IMR-90 (cell line): ENCODE results near the gene SNX30. TPM values are rescaled to one million over a fixed set of nuclear protein-coding genes. Genes with fewer than 3 reads are reported as not detected.

Experiments
- ATAC-seq: fragments of 200-7000 bp; cut with Tn5 transposase; 2 replicates; pipeline ENCODE4 v1.9.1; 2020; ENCODE audit warnings: low read depth, mild to moderate bottlenecking, moderate library complexity
- BruUV-seq: library from RNA; stranded (reverse); fragments of 400-500 nt; replicated peaks from 2 replicates; lab custom pipeline; 2021; lab: Mats Ljungman, UMichigan
- CTCF ChIA-PET: fragments of 300-600 bp; formaldehyde crosslinking; extraction: SDS; loops from one replicate; lab custom pipeline; 2021; ENCODE audit warnings: antibody characterized with exemption; lab: Yijun Ruan, JAX
- POLR2A ChIA-PET: fragments of 300-600 bp; sonication (Branson Sonifier 250); formaldehyde crosslinking; loops from one replicate; lab custom pipeline; 2022; ENCODE audit warnings: antibody characterized with exemption; ENCODE audit not compliant: unreplicated experiment; lab: Charles Lee
- DNase-seq: peaks from one replicate; pipeline ENCODE4 v3.0.0; 2013
- H2AFZ ChIP-seq: replicated peaks from 2 replicates; pipeline ENCODE3; 2013; ENCODE audit warnings: low read length, mild to moderate bottlenecking; ENCODE audit not compliant: poor library complexity
- H2AK5ac ChIP-seq: 2 replicates; pipeline ENCODE4 v1.6.1; 2013; ENCODE audit warnings: low read depth, low read length, inconsistent platforms
- H2AK9ac ChIP-seq: replicated peaks from 2 replicates; pipeline ENCODE3; 2013; ENCODE audit warnings: mild to moderate bottlenecking, low read depth, low read length, moderate library complexity; ENCODE audit not compliant: poor library complexity
- H2BK120ac ChIP-seq: 2 replicates; pipeline ENCODE4 v1.6.1; 2013; ENCODE audit warnings: low read depth, low read length, inconsistent platforms
- H2BK15ac ChIP-seq: 3 replicates; pipeline ENCODE4 v1.6.1; 2013; ENCODE audit warnings: low read depth, low read length, inconsistent platforms
- H2BK20ac ChIP-seq: 2 replicates; pipeline ENCODE4 v1.6.1; 2013; ENCODE audit warnings: low read depth, mild to moderate bottlenecking, inconsistent platforms, low read length, moderate library complexity
- H2BK5ac ChIP-seq: 2 replicates; pipeline ENCODE4 v1.6.1; 2013; ENCODE audit warnings: mild to moderate bottlenecking, low read depth, low read length, inconsistent platforms; ENCODE audit not compliant: poor library complexity, severe bottlenecking
- H3K14ac ChIP-seq: replicated peaks from 2 replicates; pipeline ENCODE4 v1.6.1; 2013; ENCODE audit warnings: low read depth, low read length, inconsistent platforms
- H3K18ac ChIP-seq: 2 replicates; pipeline ENCODE4 v1.6.1; 2013; ENCODE audit warnings: low read depth, low read length, control low read depth
- H3K23ac ChIP-seq: 2 replicates; pipeline ENCODE4 v1.6.1; 2013; ENCODE audit warnings: low read depth, low read length, inconsistent platforms
- H3K27ac ChIP-seq: 2 replicates; pipeline ENCODE4 v1.5.1; 2013; ENCODE audit warnings: mild to moderate bottlenecking, control low read depth, low read length; ENCODE audit not compliant: insufficient read depth
- H3K27me3 ChIP-seq: 2 replicates; pipeline ENCODE4 v1.6.1; 2013; ENCODE audit warnings: low read length; ENCODE audit not compliant: control insufficient read depth, insufficient read depth
- H3K36me3 ChIP-seq: 2 replicates; pipeline ENCODE4 v1.6.1; 2013; ENCODE audit warnings: low read length, mixed read lengths; ENCODE audit not compliant: control insufficient read depth, insufficient read depth
- H3K4ac ChIP-seq: 2 replicates; pipeline ENCODE4 v1.6.1; 2013; ENCODE audit warnings: low read depth, low read length, inconsistent platforms
- H3K4me1 ChIP-seq: 2 replicates; pipeline ENCODE4 v1.6.1; 2013; ENCODE audit warnings: low read length, mixed read lengths; ENCODE audit not compliant: control insufficient read depth, insufficient read depth
- H3K4me2 ChIP-seq: 2 replicates; pipeline ENCODE4 v1.6.1; 2013; ENCODE audit warnings: low read depth, mild to moderate bottlenecking, control low read depth, low read length, moderate library complexity
- H3K4me3 ChIP-seq: 2 replicates; pipeline ENCODE4 v1.5.1; 2013; ENCODE audit warnings: low read depth, mild to moderate bottlenecking, control low read depth, low read length, moderate library complexity; ENCODE audit not compliant: insufficient read depth
- H3K56ac ChIP-seq: 2 replicates; pipeline ENCODE4 v1.6.1; 2013; ENCODE audit warnings: low read length, inconsistent platforms; ENCODE audit not compliant: insufficient read depth; ENCODE audit errors: extremely low read depth
- H3K79me1 ChIP-seq, 2 experiments: 2 replicates each; pipeline ENCODE4 v1.6.1; 2013; ENCODE audit warnings: low read length in 2 of 2, inconsistent platforms in 1 of 2, low read depth in 1 of 2
- H3K9ac ChIP-seq: 2 replicates; pipeline ENCODE4 v1.6.1; 2013; ENCODE audit warnings: low read depth, low read length, control low read depth
- H3K9me1 ChIP-seq: 2 replicates; pipeline ENCODE4 v1.6.1; 2013; ENCODE audit warnings: low read length, inconsistent platforms; ENCODE audit not compliant: insufficient read depth
- H3K9me3 ChIP-seq: 2 replicates; pipeline ENCODE4 v1.6.1; 2013; ENCODE audit warnings: low read length; ENCODE audit not compliant: control insufficient read depth, insufficient read depth
- H4K20me1 ChIP-seq: 2 replicates; pipeline ENCODE4 v1.6.1; 2013; ENCODE audit warnings: low read length, inconsistent platforms; ENCODE audit not compliant: insufficient read depth
- H4K5ac ChIP-seq: 2 replicates; pipeline ENCODE4 v1.6.1; 2013; ENCODE audit warnings: mild to moderate bottlenecking, low read depth, low read length, control low read depth
- H4K8ac ChIP-seq, 2 experiments: 2 replicates each; pipeline ENCODE4 v1.6.1; 2013; ENCODE audit warnings: low read depth in 2 of 2, low read length in 2 of 2, control low read depth in 1 of 2, inconsistent platforms in 1 of 2
- H4K91ac ChIP-seq: 2 replicates; pipeline ENCODE4 v1.6.1; 2013; ENCODE audit warnings: low read depth, low read length, inconsistent platforms; ENCODE audit not compliant: insufficient read depth
- CEBPB ChIP-seq: IDR thresholded peaks from 2 replicates; pipeline ENCODE4 v1.6.1; 2012; ENCODE audit warnings: low read depth, low read length, improper control_type of control experiment
- CHD1 ChIP-seq: IDR thresholded peaks from 2 replicates; pipeline ENCODE4 v1.6.1; 2012; ENCODE audit warnings: low read depth, low read length, improper control_type of control experiment
- FOS ChIP-seq: fragments of 150-350 bp; IDR thresholded peaks from 2 replicates; pipeline ENCODE4 v1.6.1; 2016; ENCODE audit warnings: low read depth, low read length
- MAFK ChIP-seq: IDR thresholded peaks from 2 replicates; pipeline ENCODE4 v1.6.1; 2012; ENCODE audit warnings: low read depth, low read length, improper control_type of control experiment
- NFE2L2 ChIP-seq: fragments of 150-350 bp; IDR thresholded peaks from 2 replicates; pipeline ENCODE4 v1.6.1; 2016; ENCODE audit warnings: low read depth, mild to moderate bottlenecking, low read length
- POLR2A ChIP-seq: IDR thresholded peaks from 2 replicates; pipeline ENCODE4 v1.6.1; 2012; ENCODE audit warnings: mild to moderate bottlenecking, low read depth, low read length
- RAD21 ChIP-seq: IDR thresholded peaks from 2 replicates; pipeline ENCODE4 v1.6.1; 2012; ENCODE audit warnings: low read length, improper control_type of control experiment
- RCOR1 ChIP-seq: IDR thresholded peaks from 2 replicates; pipeline ENCODE4 v1.6.1; 2012; ENCODE audit warnings: mild to moderate bottlenecking, low read length, improper control_type of control experiment; ENCODE audit not compliant: insufficient replicate concordance
- RFX5 ChIP-seq: IDR thresholded peaks from 2 replicates; pipeline ENCODE4 v1.8.0; 2012; ENCODE audit warnings: low read depth, mild to moderate bottlenecking, low read length, moderate library complexity
- SMC3 ChIP-seq: fragments of 150-350 bp; IDR thresholded peaks from 2 replicates; pipeline ENCODE4 v1.6.1; 2016; ENCODE audit warnings: low read depth, mild to moderate bottlenecking, antibody characterized with exemption, low read length, moderate library complexity
- WGBS, 2 experiments: methylation state at CpG; one replicate each; pipeline versions ENCODE4 v1.1.5 to v1.1.7; 2013; ENCODE audit warnings: missing lambda C conversion rate in 2 of 2; ENCODE audit not compliant: insufficient read length in 1 of 2; ENCODE audit errors: extremely low coverage in 2 of 2; 5-methylcytosine and 5-hydroxymethylcytosine counted together
- dilution Hi-C: fragments of 300-500 bp; cut with HindIII; formaldehyde crosslinking; loops from one replicate; pipeline ENCODE4 v1.14.3; 2018; ENCODE audit warnings: low sequenced_read_pairs; ENCODE audit not compliant: unreplicated experiment
- in situ Hi-C: fragments of 300-500 bp; cut with MboI; formaldehyde crosslinking; loops from 3 replicates; pipeline ENCODE4 v1.14.3; 2019; ENCODE audit warnings: low sequenced_read_pairs, inconsistent platforms, mixed read lengths
- intact Hi-C: fragments of 100-400 bp; cut with micrococcal nuclease; formaldehyde crosslinking; loops from 2 replicates; pipeline ENCODE4 v1.10.0; 2022
- polyA plus RNA-seq, 3 experiments: library from polyadenylated mRNA; depleted of rRNA; stranded (reverse); fragments of >200 nt; gene quantifications; 2 replicates each; pipeline ENCODE4 v1.2.3, GENCODE V29; 2012; ENCODE audit warnings: low replicate concordance in 1 of 3
- total RNA-seq: library from RNA; depleted of rRNA; stranded (reverse); fragments of >200 nt; gene quantifications from 2 replicates; pipeline ENCODE4 v1.2.3, GENCODE V29; 2012
- TF ChIP-seq, protein P1 (sequence below): conservative IDR thresholded peaks from 2 replicates; pipeline ENCODE4 v1.5.1; 2012; ENCODE audit warnings: mild to moderate bottlenecking, low read depth, low read length, improper control_type of control experiment
- TF ChIP-seq, protein P2 (sequence below): fragments of 150-350 bp; IDR thresholded peaks from 2 replicates; pipeline ENCODE4 v1.6.1; 2017; ENCODE audit warnings: mild to moderate bottlenecking, antibody characterized with exemption, low read length, low read depth

The SNX30 gene
- total and polyA plus RNA-seq, 2 of the 4 experiments (the other 2 are of a cell fraction) = 8.0 to 18.8 TPM

DNA sequence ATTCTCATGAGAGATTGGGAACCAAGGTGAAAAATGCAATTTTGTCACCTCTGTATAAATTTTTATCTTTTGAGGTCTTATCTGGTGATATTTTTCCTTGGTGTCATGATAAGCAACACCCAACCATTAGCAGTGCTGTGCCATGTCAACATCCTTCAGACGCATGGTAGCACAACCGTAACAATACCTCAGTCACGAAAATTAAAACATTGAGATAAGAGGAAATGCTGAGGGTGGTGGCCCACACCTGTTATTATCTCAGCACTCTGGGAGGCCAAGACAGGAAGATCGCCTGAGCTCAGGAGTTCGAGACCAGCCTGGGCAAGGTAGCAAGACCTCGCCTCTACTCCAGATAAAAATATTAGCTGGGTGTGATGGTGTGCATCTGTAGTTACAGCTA is 107.4 kb downstream of the SNX30 start:
- ChIA-PET POLR2A (no interaction called here), CTCF (no interaction called here)
- H3K79me1 ChIP-seq = peaks cover 0 to 7% of the 10 kb centered on the region in 2 experiments; a peak in 2 of 4 replicates
- H3K9me1 ChIP-seq = peaks cover 8% of the 10 kb centered on the region
- H4K5ac ChIP-seq = no peak overlapping the region
- H3K56ac ChIP-seq = no peak overlapping the region
- H4K8ac ChIP-seq = no peak overlapping the region
- H2BK120ac ChIP-seq = no peak overlapping the region; the same call in 1 of the 2 replicates
- H3K18ac ChIP-seq = no peak overlapping the region
- H2BK20ac ChIP-seq = no peak overlapping the region
- H4K91ac ChIP-seq = no peak overlapping the region
- H3K27ac ChIP-seq = no peak overlapping the region
- BruUV-seq = no TSS peak
- intact Hi-C loops (no loop called here), dilution Hi-C loops (no loop called here), in situ Hi-C loops (no loop called here)
- no peak overlapping the region for H2AK9ac ChIP-seq
- H4K20me1 ChIP-seq = peaks cover 2% of the 10 kb centered on the region; the same call in 1 of the 2 replicates
- no peak overlapping the region for H2BK5ac ChIP-seq
- no peak for TF ChIP-seq FOS
- no peak for TF ChIP-seq POLR2A
- TF ChIP-seq, protein P1, sequence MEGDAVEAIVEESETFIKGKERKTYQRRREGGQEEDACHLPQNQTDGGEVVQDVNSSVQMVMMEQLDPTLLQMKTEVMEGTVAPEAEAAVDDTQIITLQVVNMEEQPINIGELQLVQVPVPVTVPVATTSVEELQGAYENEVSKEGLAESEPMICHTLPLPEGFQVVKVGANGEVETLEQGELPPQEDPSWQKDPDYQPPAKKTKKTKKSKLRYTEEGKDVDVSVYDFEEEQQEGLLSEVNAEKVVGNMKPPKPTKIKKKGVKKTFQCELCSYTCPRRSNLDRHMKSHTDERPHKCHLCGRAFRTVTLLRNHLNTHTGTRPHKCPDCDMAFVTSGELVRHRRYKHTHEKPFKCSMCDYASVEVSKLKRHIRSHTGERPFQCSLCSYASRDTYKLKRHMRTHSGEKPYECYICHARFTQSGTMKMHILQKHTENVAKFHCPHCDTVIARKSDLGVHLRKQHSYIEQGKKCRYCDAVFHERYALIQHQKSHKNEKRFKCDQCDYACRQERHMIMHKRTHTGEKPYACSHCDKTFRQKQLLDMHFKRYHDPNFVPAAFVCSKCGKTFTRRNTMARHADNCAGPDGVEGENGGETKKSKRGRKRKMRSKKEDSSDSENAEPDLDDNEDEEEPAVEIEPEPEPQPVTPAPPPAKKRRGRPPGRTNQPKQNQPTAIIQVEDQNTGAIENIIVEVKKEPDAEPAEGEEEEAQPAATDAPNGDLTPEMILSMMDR = no peak
- TF ChIP-seq, protein P2, sequence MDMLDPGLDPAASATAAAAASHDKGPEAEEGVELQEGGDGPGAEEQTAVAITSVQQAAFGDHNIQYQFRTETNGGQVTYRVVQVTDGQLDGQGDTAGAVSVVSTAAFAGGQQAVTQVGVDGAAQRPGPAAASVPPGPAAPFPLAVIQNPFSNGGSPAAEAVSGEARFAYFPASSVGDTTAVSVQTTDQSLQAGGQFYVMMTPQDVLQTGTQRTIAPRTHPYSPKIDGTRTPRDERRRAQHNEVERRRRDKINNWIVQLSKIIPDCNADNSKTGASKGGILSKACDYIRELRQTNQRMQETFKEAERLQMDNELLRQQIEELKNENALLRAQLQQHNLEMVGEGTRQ = no peak
- no peak for TF ChIP-seq MAFK
- TF ChIP-seq SMC3 = no peak
- TF ChIP-seq CHD1 = no peak
- no peak for TF ChIP-seq RFX5
- no peak for TF ChIP-seq RCOR1
- TF ChIP-seq CEBPB = no peak
- no peak for TF ChIP-seq RAD21
- no peak for TF ChIP-seq NFE2L2
- DNase-seq = no peak
- no peak overlapping the region for H2AK5ac ChIP-seq
- H3K9me3 ChIP-seq = no peaks in the 10 kb centered on the region
- H3K36me3 ChIP-seq = peaks cover 6% of the 10 kb centered on the region
- H3K23ac ChIP-seq = no peak overlapping the region
- WGBS, 2 experiments = 100% methylated on average over 2 of the region's 6 CpGs; no CpG with 5 or more reads in 1 of the 2 experiments
- no peak overlapping the region for H2BK15ac ChIP-seq
- H3K14ac ChIP-seq = no peak overlapping the region
- ATAC-seq = no peak
- peaks cover 13% of the 10 kb centered on the region for H3K4me1 ChIP-seq
- no peak overlapping the region for H3K4me2 ChIP-seq
- no peak overlapping the region for H3K9ac ChIP-seq
- no peak overlapping the region for H3K4ac ChIP-seq
- no peak overlapping the region for H2AFZ ChIP-seq
- no peak overlapping the region for H3K4me3 ChIP-seq
- H3K27me3 ChIP-seq = no peaks in the 10 kb centered on the region
